GM12878 (cell line): ENCODE data around the gene PPP1R13B. TPM values are rescaled to one million over a fixed set of nuclear protein-coding genes. Genes with fewer than 3 reads are reported as not detected.

Experiments used
- ATF2 ChIP-seq: IDR thresholded peaks from 2 replicates; pipeline ENCODE4 v1.6.1; 2012; ENCODE audit warnings: low read length, inconsistent platforms
- BCLAF1 ChIP-seq: fragments of 450-650 bp; IDR thresholded peaks from 2 replicates; pipeline ENCODE4 v1.6.1; 2017; ENCODE audit warnings: antibody characterized with exemption, mild to moderate bottlenecking, moderate library complexity
- BHLHE40 ChIP-seq, 2 experiments: fragments of 450-650 bp in 1 of 2; IDR thresholded peaks; 2 replicates each; pipeline ENCODE4 v1.6.1; 2011 to 2017; ENCODE audit warnings: low read depth in 2 of 2, borderline replicate concordance in 1 of 2, improper control_type of control experiment in 1 of 2, low read length in 1 of 2, mild to moderate bottlenecking in 1 of 2
- CREB1 ChIP-seq: IDR thresholded peaks from 2 replicates; pipeline ENCODE4 v1.6.1; 2012; ENCODE audit warnings: low read depth, mild to moderate bottlenecking, inconsistent platforms
- EGR1 ChIP-seq, 2 experiments: IDR thresholded peaks; 1 replicate in 1 of 2; 2 replicates in 1 of 2; pipeline ENCODE4 v1.6.1; 2011 to 2012; ENCODE audit warnings: low read depth in 2 of 2, low read length in 2 of 2, borderline replicate concordance in 1 of 2, mild to moderate bottlenecking in 1 of 2, moderate library complexity in 1 of 2
- ELK1 ChIP-seq: IDR thresholded peaks from 2 replicates; pipeline ENCODE4 v1.6.1; 2012; ENCODE audit warnings: low read depth, low read length, improper control_type of control experiment
- EZH2 ChIP-seq: IDR thresholded peaks from 2 replicates; pipeline ENCODE4 v1.6.1; 2012; ENCODE audit warnings: low read depth, mild to moderate bottlenecking, control low read depth, inconsistent platforms, low read length, borderline replicate concordance; ENCODE audit not compliant: control insufficient read depth
- FOXK2 ChIP-seq: fragments of 450-650 bp; IDR thresholded peaks from 2 replicates; pipeline ENCODE4 v1.6.1; 2017; ENCODE audit warnings: mild to moderate bottlenecking, moderate library complexity
- GABPA ChIP-seq: IDR thresholded peaks from 2 replicates; pipeline ENCODE4 v1.6.1; 2014; ENCODE audit warnings: antibody characterized with exemption, low read depth, mild to moderate bottlenecking, inconsistent platforms
- HDAC6 ChIP-seq: fragments of 200-600 bp; sonication (generic); IDR thresholded peaks from one replicate; pipeline ENCODE4 v1.8.0; 2017; ENCODE audit warnings: antibody characterized with exemption; ENCODE audit not compliant: unreplicated experiment
- IRF5 ChIP-seq: fragments of 450-650 bp; IDR thresholded peaks from 2 replicates; pipeline ENCODE4 v1.6.1; 2017; ENCODE audit warnings: borderline replicate concordance
- KLF5 ChIP-seq: fragments of 450-650 bp; IDR thresholded peaks from 2 replicates; pipeline ENCODE4 v1.6.1; 2014; ENCODE audit warnings: mild to moderate bottlenecking; ENCODE audit not compliant: partially characterized antibody
- LARP7 ChIP-seq: fragments of 450-650 bp; IDR thresholded peaks from 2 replicates; pipeline ENCODE4 v1.6.1; 2017; ENCODE audit warnings: mild to moderate bottlenecking
- MEF2B ChIP-seq: fragments of 450-650 bp; IDR thresholded peaks from 2 replicates; pipeline ENCODE4 v1.6.1; 2018; ENCODE audit warnings: mild to moderate bottlenecking, moderate library complexity; ENCODE audit not compliant: partially characterized antibody, poor library complexity, severe bottlenecking
- NFXL1 ChIP-seq: fragments of 450-650 bp; IDR thresholded peaks from 2 replicates; pipeline ENCODE4 v1.6.1; 2017; ENCODE audit warnings: antibody characterized with exemption, mild to moderate bottlenecking, borderline replicate concordance
- NR2C2 ChIP-seq: IDR thresholded peaks from 2 replicates; pipeline ENCODE4 v1.6.1; 2011; ENCODE audit warnings: borderline replicate concordance, low read depth; ENCODE audit not compliant: control insufficient read depth, insufficient read length
- SIX5 ChIP-seq: IDR thresholded peaks from 2 replicates; pipeline ENCODE4 v1.6.1; 2011; ENCODE audit warnings: mild to moderate bottlenecking, low read depth, low read length, moderate library complexity; ENCODE audit not compliant: severe bottlenecking
- SMAD1 ChIP-seq: fragments of 450-650 bp; IDR thresholded peaks from 2 replicates; pipeline ENCODE4 v1.6.1; 2018; ENCODE audit warnings: mild to moderate bottlenecking, low read depth; ENCODE audit not compliant: partially characterized antibody
- TAF1 ChIP-seq: IDR thresholded peaks from 2 replicates; pipeline ENCODE4 v1.6.1; 2011; ENCODE audit warnings: mild to moderate bottlenecking, low read depth, low read length, borderline replicate concordance
- USF2 ChIP-seq: IDR thresholded peaks from 2 replicates; pipeline ENCODE4 v1.6.1; 2011; ENCODE audit warnings: low read depth, low read length, improper control_type of control experiment, borderline replicate concordance
- ZNF217 ChIP-seq: fragments of 450-650 bp; IDR thresholded peaks from 2 replicates; pipeline ENCODE4 v1.6.1; 2017; ENCODE audit warnings: antibody characterized with exemption, mild to moderate bottlenecking
- polyA plus RNA-seq, 11 experiments: library from polyadenylated mRNA; depleted of rRNA in 4 of 11; unstranded in 6 of 11; stranded (reverse) in 5 of 11; fragments of >200 nt; fragmentation: Nextera tagmentation in 4 of 11; fragmentation: Illumina TruSeq in 1 of 11; extraction: Ambion mirVana in 4 of 11; extraction: Trizol in 1 of 11; gene quantifications; 1 replicate in 1 of 11; 2 replicates in 10 of 11; pipeline versions ENCODE4 v1.2.1 to v1.2.3, GENCODE V29; 2011 to 2016; ENCODE audit warnings: inconsistent platforms in 2 of 11, missing spikeins in 2 of 11, low read depth in 1 of 11
- total RNA-seq, 4 experiments: library from RNA; depleted of rRNA in 3 of 4; stranded (reverse); fragments of >200 nt in 3 of 4; fragmentation: Illumina TruSeq in 1 of 4; extraction: Trizol in 1 of 4; gene quantifications; 2 replicates each; pipeline versions ENCODE4 v1.2.1 to v1.2.3, GENCODE V29; 2013 to 2021

Gene PPP1R13B
- total and polyA plus RNA-seq, 10 of the 15 experiments (the other 5 are each of a cell fraction or from before 2014, with no cell fraction given), result 0.16 to 8.1 (median 3.2) TPM

- TF ChIP-seq USF2 (no peak; the same call in 1 of the 2 replicates), MEF2B (peak; percentile 6), KLF5 (no peak), ATF2 (no peak), LARP7 (no peak), GABPA (no peak), NR2C2 (no peak), ZNF217 (no peak), EGR1 (IDR thresholded peaks at IDR 0.05; ENCODE audit: borderline replicate concordance in 1 of 2, low read depth in 2 of 2, low read length in 2 of 2) (no peak), BCLAF1 (no peak), BHLHE40 (IDR thresholded peaks at IDR 0.05; ENCODE audit: borderline replicate concordance in 1 of 2, low read depth in 2 of 2, low read length in 1 of 2) (peak; percentile 17 to 21; a peak in 1 of 4 replicates), TAF1 (peak; percentile 65), ELK1 (no peak), NFXL1 (no peak), SIX5 (no peak), HDAC6 (no peak), IRF5 (no peak), CREB1 (no peak), EZH2 (no peak), SMAD1 (no peak), FOXK2 (peak; percentile 46; the same call in 1 of the 2 replicates)
Observed at GRCh38 chr14:103688906-103689902, 158.2 kb downstream of the PPP1R13B start (continued).
